Measurements from ENCODE around the gene FOXP1.

DNA sequence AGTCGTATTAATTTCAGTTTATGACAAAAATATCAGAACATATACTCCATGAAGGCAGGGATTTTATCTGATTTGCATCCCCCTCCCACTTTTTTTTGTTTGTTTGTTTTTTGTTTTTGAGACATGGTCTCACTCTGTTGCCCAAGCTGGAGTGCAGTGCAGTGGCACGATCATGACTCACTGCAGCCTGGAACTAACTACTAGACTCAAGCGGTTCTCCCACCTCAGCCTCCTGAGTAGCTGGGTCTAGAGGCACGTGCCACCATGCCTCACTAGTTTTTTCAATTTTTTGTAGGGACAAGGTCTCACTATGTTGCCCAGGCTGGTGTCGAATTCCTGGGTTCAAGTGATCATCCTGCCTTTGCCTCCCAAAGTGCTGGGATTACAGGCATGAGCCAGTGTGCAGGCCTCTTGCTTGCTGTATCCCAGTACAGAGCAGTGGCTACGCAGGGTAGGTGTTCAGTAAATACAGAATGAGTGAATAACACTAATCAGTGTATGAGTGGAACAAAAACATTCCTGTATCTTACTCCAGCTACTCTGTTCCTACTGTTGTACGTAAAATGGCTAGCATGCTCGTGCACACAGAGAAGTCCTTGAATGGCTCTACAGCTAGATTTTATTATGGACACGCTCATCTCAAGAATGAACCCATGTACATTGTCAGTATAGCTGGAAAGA lies 272.4 kb downstream of the FOXP1 start:
- TF ChIP-seq TAF1 (IDR thresholded peaks at IDR 0.05; ENCODE audit: control insufficient read depth, extremely low read depth, insufficient read depth, low read length, severe bottlenecking): no peak
- no peak for TF ChIP-seq ZBTB7A (IDR thresholded peaks at IDR 0.05; ENCODE audit: borderline replicate concordance, control insufficient read depth, low read depth, low read length)
- no peak for TF ChIP-seq JUNB (CRISPR knock-in tag; conservative IDR thresholded peaks at IDR 0.05)
- TF ChIP-seq CEBPB (tag; IDR thresholded peaks at IDR 0.05): no peak
- TF ChIP-seq PCBP1 (IDR thresholded peaks at IDR 0.05; ENCODE audit: low read depth, low read length, poor library complexity, severe bottlenecking): no peak
- TF ChIP-seq FOXA3 (CRISPR knock-in tag; conservative IDR thresholded peaks at IDR 0.05 in 1 of 2, IDR thresholded peaks at IDR 0.05 in 1 of 2): no peak
- TF ChIP-seq, protein P1, sequence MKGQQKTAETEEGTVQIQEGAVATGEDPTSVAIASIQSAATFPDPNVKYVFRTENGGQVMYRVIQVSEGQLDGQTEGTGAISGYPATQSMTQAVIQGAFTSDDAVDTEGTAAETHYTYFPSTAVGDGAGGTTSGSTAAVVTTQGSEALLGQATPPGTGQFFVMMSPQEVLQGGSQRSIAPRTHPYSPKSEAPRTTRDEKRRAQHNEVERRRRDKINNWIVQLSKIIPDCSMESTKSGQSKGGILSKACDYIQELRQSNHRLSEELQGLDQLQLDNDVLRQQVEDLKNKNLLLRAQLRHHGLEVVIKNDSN (CRISPR knock-in tag; IDR thresholded peaks at IDR 0.05): no peak
- no peak for TF ChIP-seq ZBTB43 (CRISPR knock-in tag; IDR thresholded peaks at IDR 0.05)
- no peak for TF ChIP-seq BRCA1 (IDR thresholded peaks at IDR 0.05)
- no peak for TF ChIP-seq BRCA1 (CRISPR knock-in tag; IDR thresholded peaks at IDR 0.05)
- TF ChIP-seq, protein P2, sequence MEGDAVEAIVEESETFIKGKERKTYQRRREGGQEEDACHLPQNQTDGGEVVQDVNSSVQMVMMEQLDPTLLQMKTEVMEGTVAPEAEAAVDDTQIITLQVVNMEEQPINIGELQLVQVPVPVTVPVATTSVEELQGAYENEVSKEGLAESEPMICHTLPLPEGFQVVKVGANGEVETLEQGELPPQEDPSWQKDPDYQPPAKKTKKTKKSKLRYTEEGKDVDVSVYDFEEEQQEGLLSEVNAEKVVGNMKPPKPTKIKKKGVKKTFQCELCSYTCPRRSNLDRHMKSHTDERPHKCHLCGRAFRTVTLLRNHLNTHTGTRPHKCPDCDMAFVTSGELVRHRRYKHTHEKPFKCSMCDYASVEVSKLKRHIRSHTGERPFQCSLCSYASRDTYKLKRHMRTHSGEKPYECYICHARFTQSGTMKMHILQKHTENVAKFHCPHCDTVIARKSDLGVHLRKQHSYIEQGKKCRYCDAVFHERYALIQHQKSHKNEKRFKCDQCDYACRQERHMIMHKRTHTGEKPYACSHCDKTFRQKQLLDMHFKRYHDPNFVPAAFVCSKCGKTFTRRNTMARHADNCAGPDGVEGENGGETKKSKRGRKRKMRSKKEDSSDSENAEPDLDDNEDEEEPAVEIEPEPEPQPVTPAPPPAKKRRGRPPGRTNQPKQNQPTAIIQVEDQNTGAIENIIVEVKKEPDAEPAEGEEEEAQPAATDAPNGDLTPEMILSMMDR (IDR thresholded peaks at IDR 0.05 in 2 of 3, conservative IDR thresholded peaks at IDR 0.05 in 1 of 3; ENCODE audit: insufficient read depth in 2 of 3, low read depth in 1 of 3, low read length in 3 of 3): no peak
- TF ChIP-seq POLR2AphosphoS5 (IDR thresholded peaks at IDR 0.05; ENCODE audit: control insufficient read depth, insufficient read depth, low read depth, low read length): no peak
